GM20431 (cell line): ENCODE results near the gene HIVEP2.

Source experiments
- in situ Hi-C: fragments of 300-500 bp; cut with MseI, MboI; formaldehyde crosslinking; loops from one replicate; pipeline ENCODE4 v1.15.0; 2020; ENCODE audit warnings: low sequenced_read_pairs; ENCODE audit not compliant: unreplicated experiment

The HIVEP2 gene

GRCh38 chr6:142799639-142800038 is 145.3 kb downstream of the HIVEP2 start:
- in situ Hi-C loops: no loop called here

- in situ Hi-C loops: no loop called here
Observed at GRCh38 chr6:142797159-142797558, 147.8 kb downstream of the HIVEP2 start.

GRCh38 chr6:142796571-142796970 is 148.4 kb downstream of the HIVEP2 start:
- in situ Hi-C loops: no loop called here

- in situ Hi-C loops: no loop called here
Observed at GRCh38 chr6:142796024-142796423, 149.0 kb downstream of the HIVEP2 start.

- in situ Hi-C loops: no loop called here
Observed at GRCh38 chr6:142794424-142794823, 150.6 kb downstream of the HIVEP2 start.

GRCh38 chr6:142790257-142790656 is 154.7 kb downstream of the HIVEP2 start:
- in situ Hi-C loops: no loop called here

- in situ Hi-C loops: no loop called here
Observed at GRCh38 chr6:142787422-142787821, 157.6 kb downstream of the HIVEP2 start.

- in situ Hi-C loops: no loop called here
Observed at GRCh38 chr6:142786476-142786875, 158.5 kb downstream of the HIVEP2 start.

- in situ Hi-C loops: no loop called here
Observed at GRCh38 chr6:142784344-142784743, 160.6 kb downstream of the HIVEP2 start.

GRCh38 chr6:142783499-142783898 is 161.5 kb downstream of the HIVEP2 start:
- in situ Hi-C loops: no loop called here

- in situ Hi-C loops: no loop called here
Observed at GRCh38 chr6:142781129-142781528, 163.8 kb downstream of the HIVEP2 start.

- in situ Hi-C loops: no loop called here
Observed at GRCh38 chr6:142773859-142774648, 170.9 kb downstream of the HIVEP2 start.

GRCh38 chr6:142773324-142773723 is 171.7 kb downstream of the HIVEP2 start:
- in situ Hi-C loops: no loop called here

GRCh38 chr6:142771162-142771561 is 173.8 kb downstream of the HIVEP2 start:
- in situ Hi-C loops: no loop called here

- in situ Hi-C loops: no loop called here
Observed at GRCh38 chr6:142765306-142765705, 179.7 kb downstream of the HIVEP2 start.

- in situ Hi-C loops: no loop called here
Observed at GRCh38 chr6:142764311-142764710, 180.7 kb downstream of the HIVEP2 start.

GRCh38 chr6:142763205-142763604 is 181.8 kb downstream of the HIVEP2 start:
- in situ Hi-C loops: no loop called here

- in situ Hi-C loops: no loop called here
Observed at GRCh38 chr6:142761756-142762155, 183.2 kb downstream of the HIVEP2 start.

GRCh38 chr6:142760152-142760551 is 184.8 kb downstream of the HIVEP2 start:
- in situ Hi-C loops: no loop called here

GRCh38 chr6:142758629-142759025 is 186.3 kb downstream of the HIVEP2 start:
- in situ Hi-C loops: no loop called here

- in situ Hi-C loops: no loop called here
Observed at GRCh38 chr6:142757852-142758628, 186.9 kb downstream of the HIVEP2 start.
